Head of caudate nucleus (tissue), 42 donors: ENCODE data around the gene FOXD1.
A peak's percentile ranks its signal among the peaks of the same experiment; 100 is the strongest.
"Not testable (repeated sequence)": the region's sequence is repeated elsewhere in the genome, so short reads cannot be mapped to it uniquely, and the experiment has no call there.

ENCODE experiments used
- DNase-seq, 42 donors: peaks; one replicate each; pipeline versions ENCODE4 v3.0.0 to v3.0.0-alpha.2; 2020 to 2021; ENCODE audit warnings: mixed read lengths in 7 of 42
- intact Hi-C: fragments of 100-400 bp; cut with DNase I; formaldehyde crosslinking; loops from one replicate; pipeline ENCODE4 v1.15.0; 2022

FOXD1 gene

DNA sequence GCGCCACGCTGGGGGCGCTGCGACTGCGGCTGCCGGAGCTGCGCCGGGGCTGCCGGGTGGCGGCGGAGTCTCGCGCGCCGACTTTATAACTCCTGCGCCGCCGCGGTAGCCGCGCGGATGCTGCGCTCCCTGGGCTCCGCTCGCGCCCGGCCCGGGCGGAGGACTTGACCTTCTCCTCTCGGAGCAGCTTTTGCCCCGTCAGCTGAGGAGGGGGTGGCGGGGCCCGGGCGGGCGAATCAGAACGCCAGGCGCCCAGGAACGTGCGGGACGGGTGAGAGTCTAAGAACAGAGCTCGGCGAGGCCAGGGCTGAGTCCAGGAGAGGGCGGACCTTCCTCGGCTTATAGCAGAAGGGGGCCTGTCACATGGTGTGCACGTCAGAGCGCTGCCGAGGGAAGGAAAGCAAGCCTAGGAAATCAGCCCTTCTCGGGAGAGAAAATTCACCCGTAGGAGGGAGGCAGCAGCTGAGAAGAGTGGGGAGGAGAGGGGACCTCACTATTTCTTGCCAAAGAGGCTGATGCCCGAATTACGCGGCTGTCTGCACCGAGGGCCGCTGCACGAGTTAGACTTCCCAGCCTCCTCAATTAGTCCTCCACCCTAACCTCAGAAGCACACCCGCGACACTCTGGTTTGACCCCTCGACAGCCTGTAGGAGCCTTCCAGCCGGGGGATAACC, at the start of gene FOXD1:
FOXD1 (minus strand) TSS at position 315 of the 674 bp plus-strand sequence. CDS start 415 bp downstream, outside the sequence.
- intact Hi-C loops: no loop called here
- DNase-seq: peak in 28 of 42 donors; percentile 8 to 64 (median 38)

DNA sequence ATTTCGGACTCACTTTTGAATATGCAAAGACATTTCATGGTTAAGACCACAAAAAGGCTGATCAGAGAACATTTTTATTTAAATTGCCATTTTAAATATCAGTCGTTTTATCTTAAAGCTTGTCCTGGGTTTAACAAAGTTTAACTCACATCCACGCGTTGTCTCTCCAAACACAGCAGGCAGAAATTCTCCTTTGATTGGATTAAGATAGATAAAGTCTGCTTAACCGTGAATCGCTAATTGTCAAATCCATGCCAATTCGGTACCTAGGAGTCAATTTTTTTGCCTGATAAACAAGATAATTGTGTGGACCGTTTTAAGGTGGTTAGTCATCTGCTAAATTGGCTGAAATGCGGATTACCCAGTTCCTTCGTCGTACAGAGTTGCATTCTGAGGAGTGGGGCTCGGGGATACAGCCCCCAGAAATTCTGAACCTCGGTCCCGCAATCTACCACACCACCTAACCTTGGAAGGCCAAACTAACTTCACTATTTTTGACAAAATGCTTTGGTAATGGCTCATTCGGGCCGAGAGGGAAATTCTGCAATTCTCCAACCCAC, 49.0 kb upstream of the FOXD1 start:
- intact Hi-C loops: no loop called here
- no peak for DNase-seq

GRCh38 chr5:73496984-73497457, 48.4 kb upstream of the FOXD1 start:
- no peak for DNase-seq
- intact Hi-C loops: no loop called here

GRCh38 chr5:73495772-73496335, 47.3 kb upstream of the FOXD1 start:
- intact Hi-C loops: no loop called here

GRCh38 chr5:73494721-73495120, 46.1 kb upstream of the FOXD1 start:
- intact Hi-C loops: no loop called here
- no peak for DNase-seq

More at GRCh38 chr5:73495772-73496335, 47.3 kb upstream of the FOXD1 start:
- no peak for DNase-seq

DNA sequence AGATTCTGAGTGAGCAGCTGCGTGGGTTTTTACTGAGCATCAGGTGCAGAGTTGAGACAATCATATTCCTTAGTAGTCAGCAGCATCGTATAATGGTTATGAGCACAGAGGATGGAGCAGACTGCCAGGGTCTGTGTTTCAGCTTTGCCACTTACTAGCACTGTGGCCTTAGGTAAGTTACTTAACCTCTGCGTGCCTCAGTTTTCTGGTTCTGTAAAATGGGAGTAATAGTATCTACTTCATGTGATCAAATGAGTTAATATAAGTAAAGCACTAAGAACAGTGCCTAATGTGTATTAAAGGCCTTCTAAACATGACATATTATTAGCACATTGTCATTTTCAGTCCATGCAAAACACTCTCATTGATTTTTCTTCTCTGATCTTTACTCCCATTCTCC, 44.8 kb upstream of the FOXD1 start:
- DNase-seq: no peak

GRCh38 chr5:73491155-73491554, 42.6 kb upstream of the FOXD1 start:
- DNase-seq: no peak
- intact Hi-C loops: no loop called here

More for the DNA sequence above, 44.8 kb upstream of the FOXD1 start:
- intact Hi-C loops: no loop called here

GRCh38 chr5:73490088-73490487, 41.5 kb upstream of the FOXD1 start:
- intact Hi-C loops: no loop called here

GRCh38 chr5:73488806-73489205, 40.2 kb upstream of the FOXD1 start:
- intact Hi-C loops: no loop called here
- no peak for DNase-seq

More at GRCh38 chr5:73490088-73490487, 41.5 kb upstream of the FOXD1 start:
- DNase-seq: no peak

GRCh38 chr5:73487815-73488214, 39.2 kb upstream of the FOXD1 start:
- DNase-seq: no peak
- intact Hi-C loops: no loop called here

GRCh38 chr5:73487257-73487656, 38.7 kb upstream of the FOXD1 start:
- intact Hi-C loops, DNase-seq: not testable (repeated sequence)

- DNase-seq: no peak
These were observed 37.7 kb upstream of the FOXD1 start for GRCh38 chr5:73486119-73486899.

GRCh38 chr5:73485715-73486114, 37.1 kb upstream of the FOXD1 start:
- intact Hi-C loops: no loop called here
- no peak for DNase-seq

More at GRCh38 chr5:73486119-73486899, 37.7 kb upstream of the FOXD1 start:
- intact Hi-C loops: no loop called here

- no peak for DNase-seq
- intact Hi-C loops: no loop called here
These were observed 35.9 kb upstream of the FOXD1 start for GRCh38 chr5:73484511-73484910.

- DNase-seq: no peak
- intact Hi-C loops: no loop called here
These were observed 35.1 kb upstream of the FOXD1 start for GRCh38 chr5:73483676-73484075.

- intact Hi-C loops: no loop called here
- no peak for DNase-seq
These were observed 34.0 kb upstream of the FOXD1 start for GRCh38 chr5:73482383-73483136.

DNA sequence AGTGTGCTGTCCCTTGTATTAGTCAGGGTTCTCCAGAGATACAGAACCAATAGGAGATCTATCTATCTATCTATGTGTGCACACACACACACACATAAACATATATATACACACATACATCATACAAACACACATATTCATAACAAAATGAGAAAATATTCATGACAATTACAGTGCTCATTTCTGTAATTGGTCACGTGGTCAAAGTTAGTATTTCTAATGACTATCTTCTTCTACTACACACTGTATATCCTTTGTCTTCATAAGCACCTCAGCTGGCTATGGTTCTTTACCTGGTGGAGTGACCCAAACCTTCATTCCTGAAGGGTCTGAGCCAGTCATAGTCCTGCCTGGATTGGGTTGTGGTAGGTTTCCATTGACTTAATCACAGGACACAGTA, 31.9 kb upstream of the FOXD1 start:
- DNase-seq: no peak
- intact Hi-C loops: no loop called here

DNA sequence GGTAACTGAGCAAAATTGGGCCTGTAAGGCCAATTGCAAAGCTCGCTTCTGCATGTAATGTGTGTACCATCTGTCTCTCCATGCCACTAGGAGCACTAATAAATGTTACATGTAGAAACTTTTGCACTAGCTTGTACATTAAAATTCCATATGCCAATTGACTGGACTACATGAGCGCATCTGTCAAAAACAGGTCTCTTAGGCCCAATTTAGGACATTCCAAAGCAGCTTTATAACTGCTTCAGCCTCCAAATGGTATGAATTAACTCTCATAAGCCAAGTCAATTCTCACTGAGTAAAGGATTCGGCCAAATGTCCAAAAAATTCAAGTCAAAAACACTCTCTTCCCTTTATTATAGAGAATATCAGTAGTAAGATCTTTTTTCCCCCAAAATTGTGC, 23.5 kb upstream of the FOXD1 start:
- intact Hi-C loops: no loop called here
- no peak for DNase-seq

DNA sequence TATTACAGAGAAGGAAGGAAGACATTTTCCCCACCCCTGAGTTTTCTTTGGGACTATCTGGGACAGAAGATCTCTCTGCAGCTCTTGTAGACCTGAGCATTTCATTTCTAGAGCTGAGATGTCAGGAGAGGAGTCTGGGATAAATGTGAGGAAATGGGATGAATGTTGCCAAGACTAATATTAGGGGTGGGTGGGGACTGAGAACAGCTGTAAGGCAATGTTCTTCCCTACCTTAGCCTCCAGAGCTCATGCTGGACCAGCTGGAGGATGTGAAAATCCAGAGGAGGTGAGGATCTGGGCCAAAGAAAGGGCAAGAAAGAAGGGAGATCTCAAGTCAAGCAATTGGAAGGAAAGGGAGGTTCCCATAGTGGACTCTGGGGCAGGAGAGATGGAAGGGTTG, 23.1 kb upstream of the FOXD1 start:
- intact Hi-C loops: no loop called here
- DNase-seq: no peak
